Lower leg skin (tissue), 3 donors: ENCODE results near the gene NOX3.

Experiments used
- CTCF ChIP-seq, 3 donors: fragments of 450-650 bp; IDR thresholded peaks; one replicate each; pipeline ENCODE4 v1.5.1; 2016; ENCODE audit warnings: antibody characterized with exemption in 3 of 3, mild to moderate bottlenecking in 3 of 3, moderate library complexity in 2 of 3
- POLR2A ChIP-seq, 2 donors: fragments of 450-650 bp; IDR thresholded peaks; one replicate each; pipeline ENCODE4 v1.6.1; 2016 to 2017; ENCODE audit warnings: antibody characterized with exemption in 2 of 2, mild to moderate bottlenecking in 1 of 2, moderate library complexity in 1 of 2

- TF ChIP-seq CTCF (IDR thresholded peaks at IDR 0.05) (no peak), POLR2A (IDR thresholded peaks at IDR 0.05) (no peak)
Measured at GRCh38 chr6:155472886-155473285, 17.2 kb upstream of the NOX3 start.
